Activated CD4-positive, alpha-beta T cell treated with anti-CD3 and anti-CD28 coated beads for 48 hours (primary cell): ENCODE measurements around the gene MSX2.

Experiments used
- DNase-seq: peaks from one replicate; pipeline ENCODE4 v3.0.0-alpha.2; 2020

MSX2 gene

GRCh38 chr5:174724484-174725260, at the start of gene MSX2:
MSX2 (plus strand) TSS chr5:174724582; CDS start chr5:174724660, 78 bp downstream.
- DNase-seq: peak; percentile 65

GRCh38 chr5:174675110-174675509, 49.3 kb upstream of the MSX2 start:
- DNase-seq: no peak

GRCh38 chr5:174675916-174676315, 48.5 kb upstream of the MSX2 start:
- DNase-seq: no peak

- no peak for DNase-seq
Observed at GRCh38 chr5:174678107-174678506, 46.3 kb upstream of the MSX2 start.

GRCh38 chr5:174680901-174681565, 43.3 kb upstream of the MSX2 start:
- DNase-seq: no peak

- DNase-seq: no peak
Observed at GRCh38 chr5:174687503-174687902, 36.9 kb upstream of the MSX2 start.

GRCh38 chr5:174688441-174689354, 35.7 kb upstream of the MSX2 start:
- no peak for DNase-seq

- DNase-seq: no peak
Observed at GRCh38 chr5:174690271-174690670, 34.1 kb upstream of the MSX2 start.

- no peak for DNase-seq
Observed at GRCh38 chr5:174692381-174692780, 32.0 kb upstream of the MSX2 start.

- DNase-seq: no peak
Observed at GRCh38 chr5:174692982-174693422, 31.4 kb upstream of the MSX2 start.

- no peak for DNase-seq
Observed at GRCh38 chr5:174693697-174694385, 30.5 kb upstream of the MSX2 start.

- no peak for DNase-seq
Observed at GRCh38 chr5:174694611-174695010, 29.8 kb upstream of the MSX2 start.

- DNase-seq: no peak
Observed at GRCh38 chr5:174698156-174698555, 26.2 kb upstream of the MSX2 start.

- DNase-seq: no peak
Observed at GRCh38 chr5:174699131-174699530, 25.3 kb upstream of the MSX2 start.

GRCh38 chr5:174706997-174707572, 17.3 kb upstream of the MSX2 start:
- no peak for DNase-seq

- no peak for DNase-seq
Observed at GRCh38 chr5:174707671-174708070, 16.7 kb upstream of the MSX2 start.

- DNase-seq: no peak
Observed at GRCh38 chr5:174708476-174709207, 15.7 kb upstream of the MSX2 start.

- no peak for DNase-seq
Observed at GRCh38 chr5:174714751-174715150, 9.6 kb upstream of the MSX2 start.

GRCh38 chr5:174715804-174716203, 8.6 kb upstream of the MSX2 start:
- DNase-seq: no peak

GRCh38 chr5:174717826-174718455, 6.4 kb upstream of the MSX2 start:
- DNase-seq: no peak
